NB4 (cell line): ENCODE measurements around the gene CCDC7.

Experiments
- CTCF ChIP-seq: IDR thresholded peaks from one replicate; pipeline ENCODE4 v1.5.1; 2012; ENCODE audit warnings: low read depth, low read length
- MAX ChIP-seq: IDR thresholded peaks from 2 replicates; pipeline ENCODE4 v1.6.1; 2011; ENCODE audit warnings: low read depth, low read length

GRCh38 chr10:32906595-32906994 lies 460.7 kb downstream of the CCDC7 start:
- TF ChIP-seq MAX (no peak), CTCF (no peak)
